GM21447 (cell line): ENCODE measurements around the gene MRC2.
"Not testable (repeated sequence)": the region's sequence is repeated elsewhere in the genome, so short reads cannot be mapped to it uniquely, and the experiment has no call there.

ENCODE experiments used
- ATAC-seq: cut with Tn5 transposase; IDR thresholded peaks from one replicate; pipeline ENCODE4 v1.9.1; 2021; ENCODE audit not compliant: unreplicated experiment

The MRC2 gene

GRCh38 chr17:62696256-62696655 is 68.8 kb downstream of the MRC2 start:
- ATAC-seq: no peak

GRCh38 chr17:62696726-62697490 is 69.4 kb downstream of the MRC2 start:
- no peak for ATAC-seq

- ATAC-seq: not testable (repeated sequence)
Observed at GRCh38 chr17:62698459-62698858, 71.0 kb downstream of the MRC2 start.

- no peak for ATAC-seq
Observed at GRCh38 chr17:62700964-62701705, 73.7 kb downstream of the MRC2 start.

GRCh38 chr17:62701706-62702085 is 74.2 kb downstream of the MRC2 start:
- ATAC-seq: no peak

- no peak for ATAC-seq
Observed at GRCh38 chr17:62702746-62703260, 75.3 kb downstream of the MRC2 start.

GRCh38 chr17:62703261-62703775 is 75.8 kb downstream of the MRC2 start:
- ATAC-seq: no peak

- ATAC-seq: peak; percentile 81
Observed at GRCh38 chr17:62703776-62704380, 76.4 kb downstream of the MRC2 start.

- no peak for ATAC-seq
Observed at GRCh38 chr17:62704381-62704971, 77.0 kb downstream of the MRC2 start.

GRCh38 chr17:62705156-62705777 is 77.8 kb downstream of the MRC2 start:
- ATAC-seq: no peak

- no peak for ATAC-seq
Observed at GRCh38 chr17:62705778-62706597, 78.5 kb downstream of the MRC2 start.

GRCh38 chr17:62706598-62707424 is 79.3 kb downstream of the MRC2 start:
- no peak for ATAC-seq

GRCh38 chr17:62707425-62707739 is 79.9 kb downstream of the MRC2 start:
- no peak for ATAC-seq

- ATAC-seq: no peak
Observed at GRCh38 chr17:62708587-62708986, 81.1 kb downstream of the MRC2 start.

- no peak for ATAC-seq
Observed at GRCh38 chr17:62712171-62712581, 84.7 kb downstream of the MRC2 start.

GRCh38 chr17:62713086-62713881 is 85.8 kb downstream of the MRC2 start:
- ATAC-seq: no peak

- no peak for ATAC-seq
Observed at GRCh38 chr17:62714016-62714777, 86.7 kb downstream of the MRC2 start.
